ENCODE data around the gene ACTL6B. TPM values are rescaled to one million over a fixed set of nuclear protein-coding genes. Genes with fewer than 3 reads are reported as not detected.

The ACTL6B gene
- polyA plus RNA-seq, 1 of the 3 experiments (the other 2 are of a cell fraction) = 0.67 TPM

- H4K20me1 ChIP-seq (ENCODE audit: insufficient read depth) = peaks cover 35% of the 10 kb centered on the region
- H3K27me3 ChIP-seq (ENCODE audit: insufficient read depth) = no peaks in the 10 kb centered on the region
- TF ChIP-seq NFIC (IDR thresholded peaks at IDR 0.05; ENCODE audit: borderline replicate concordance) (no peak), USF1 (IDR thresholded peaks at IDR 0.05; ENCODE audit: borderline replicate concordance, low read depth) (no peak), PBX3 (IDR thresholded peaks at IDR 0.05) (no peak), CHD2 (IDR thresholded peaks at IDR 0.05; ENCODE audit: low read length, partially characterized antibody) (no peak), USF2 (IDR thresholded peaks at IDR 0.05; ENCODE audit: borderline replicate concordance, low read depth, low read length) (no peak), POLR2AphosphoS5 (IDR thresholded peaks at IDR 0.05; ENCODE audit: low read depth, low read length) (no peak), TCF12 (IDR thresholded peaks at IDR 0.05) (no peak), SIN3A (IDR thresholded peaks at IDR 0.05; ENCODE audit: borderline replicate concordance, low read depth, low read length) (no peak), MEF2A (IDR thresholded peaks at IDR 0.05; ENCODE audit: borderline replicate concordance, low read depth) (no peak), REST (IDR thresholded peaks at IDR 0.05; ENCODE audit: low read depth, low read length) (no peak), RCOR1 (IDR thresholded peaks at IDR 0.05; ENCODE audit: low read length) (no peak), TEAD4 (IDR thresholded peaks at IDR 0.05; ENCODE audit: borderline replicate concordance, insufficient read depth) (no peak), RAD21 (IDR thresholded peaks at IDR 0.05; ENCODE audit: low read length) (no peak), YY1 (IDR thresholded peaks at IDR 0.05; ENCODE audit: low read depth) (no peak), JUND (IDR thresholded peaks at IDR 0.05) (no peak), FOXM1 (IDR thresholded peaks at IDR 0.05; ENCODE audit: low read depth) (no peak), MAX (IDR thresholded peaks at IDR 0.05; ENCODE audit: low read depth) (no peak)
- no peaks in the 10 kb centered on the region for H3K9me2 ChIP-seq
- H3K9ac ChIP-seq = no peak overlapping the region
- no peak overlapping the region for H2AFZ ChIP-seq (ENCODE audit: low read depth)
- no peak overlapping the region for H3K27ac ChIP-seq (ENCODE audit: low read depth in 2 of 2, low read length in 1 of 2)
- H3F3A ChIP-seq (replicated peaks; ENCODE audit: insufficient read depth) = peaks cover 20% of the 10 kb centered on the region
- no peaks in the 10 kb centered on the region; a peak in 1 of 4 replicates for H3K4me1 ChIP-seq (ENCODE audit: control insufficient read depth in 1 of 2, insufficient read depth in 2 of 2, low read depth in 1 of 2, low read length in 1 of 2)
- peaks cover 21 to 86% of the 10 kb centered on the region in 2 experiments for H3K36me3 ChIP-seq (replicated peaks in 1 of 2; ENCODE audit: control insufficient read depth in 1 of 2, insufficient read depth in 2 of 2, low read length in 1 of 2)
- WGBS (ENCODE audit: low lambda C conversion rate) = 91% methylated on average over 17 of the region's 17 CpGs
- no peaks in the 10 kb centered on the region for H3K9me3 ChIP-seq
- DNase-seq = no peak
- no peak overlapping the region for H3K4me3 ChIP-seq (ENCODE audit: low read depth in 2 of 2, low read length in 1 of 2)
- POLR2A ChIA-PET = no interaction called here
- CTCF ChIA-PET = interaction anchor here (1.0 to 3.5 kb wide), 8 partner anchors 8 to 203 kb away, joined by 3 to 23 read pairs (median 4); partner anchors contain the start of genes GIGYF1 and POP7
- no peak overlapping the region for H3K4me2 ChIP-seq
- H3K79me2 ChIP-seq (ENCODE audit: insufficient read depth) = peaks cover 26% of the 10 kb centered on the region
Measured at GRCh38 chr7:100685631-100686145, 29.4 kb upstream of the ACTL6B start.
